ENCODE data around the gene TRAPPC3.

- no peak for TF ChIP-seq POLR2A (IDR thresholded peaks at IDR 0.05)
- no peak for TF ChIP-seq CTCF (IDR thresholded peaks at IDR 0.05)
Observed at GRCh38 chr1:36137776-36138175, 11.5 kb downstream of the TRAPPC3 start.

Data from body of pancreas (tissue), 4 donors.